Hepatocyte (in vitro differentiated cells): ENCODE results near the gene KRT76.

Experiments used
- CTCF ChIP-seq: fragments of 200-600 bp; sonication (generic); IDR thresholded peaks from 2 replicates; pipeline ENCODE4 v1.5.1; 2016; ENCODE audit warnings: antibody characterized with exemption, mild to moderate bottlenecking; ENCODE audit not compliant: poor library complexity
- EZH2 ChIP-seq: fragments of 200-600 bp; sonication (generic); IDR thresholded peaks from 2 replicates; pipeline ENCODE4 v1.6.1; 2016; ENCODE audit warnings: antibody characterized with exemption, mild to moderate bottlenecking, borderline replicate concordance
- EZH2phosphoT487 ChIP-seq: fragments of 200-600 bp; sonication (generic); IDR thresholded peaks from one replicate; pipeline ENCODE4 v1.6.1; 2018; ENCODE audit warnings: antibody characterized with exemption, mild to moderate bottlenecking, low read depth, moderate library complexity; ENCODE audit not compliant: unreplicated experiment, severe bottlenecking

GRCh38 chr12:52777566-52777965 is 421 bp upstream of the KRT76 start:
- TF ChIP-seq CTCF (no peak), EZH2 (no peak), EZH2phosphoT487 (no peak)
